Astrocyte of the cerebellum (primary cell): ENCODE measurements around the gene RBBP6.
A peak's percentile ranks its signal among the peaks of the same experiment; 100 is the strongest.

Experiments used
- DNase-seq: peaks from one replicate; pipeline ENCODE4 v3.0.0-alpha.2; 2011; ENCODE audit warnings: low read depth
- H3K4me3 ChIP-seq: 2 replicates; pipeline ENCODE4 v1.5.1; 2011; ENCODE audit warnings: mild to moderate bottlenecking, low read depth, low read length, moderate library complexity
- CTCF ChIP-seq: IDR thresholded peaks from 2 replicates; pipeline ENCODE4 v1.5.1; 2012; ENCODE audit warnings: low read length, low read depth, moderate library complexity, mild to moderate bottlenecking; ENCODE audit errors: missing control alignments
- in situ Hi-C: cut with HindIII; loops from 2 replicates; pipeline ENCODE4 v1.10.0; 2017; ENCODE audit warnings: low sequenced_read_pairs

The RBBP6 gene

GRCh38 chr16:24511174-24511573 is 28.2 kb upstream of the RBBP6 start:
- no peak for DNase-seq
- no peak for TF ChIP-seq CTCF
- H3K4me3 ChIP-seq = no peak overlapping the region
- in situ Hi-C loops = no loop called here

- no peak overlapping the region for H3K4me3 ChIP-seq
- DNase-seq = no peak
- no peak for TF ChIP-seq CTCF
- in situ Hi-C loops = no loop called here
Measured at GRCh38 chr16:24511792-24512191, 27.6 kb upstream of the RBBP6 start.

- no peak for TF ChIP-seq CTCF
- in situ Hi-C loops = no loop called here
- no peak overlapping the region for H3K4me3 ChIP-seq
- DNase-seq = no peak
Measured at GRCh38 chr16:24514096-24514495, 25.3 kb upstream of the RBBP6 start.

- TF ChIP-seq CTCF = no peak
- H3K4me3 ChIP-seq = no peak overlapping the region
- no peak for DNase-seq
- in situ Hi-C loops = no loop called here
Measured at GRCh38 chr16:24515186-24515585, 24.2 kb upstream of the RBBP6 start.

- peak; percentile 73 for DNase-seq
- in situ Hi-C loops = no loop called here
- H3K4me3 ChIP-seq = no peak overlapping the region
- TF ChIP-seq CTCF = peak; percentile 95
Measured at GRCh38 chr16:24516900-24517669, 22.3 kb upstream of the RBBP6 start.

GRCh38 chr16:24518498-24518897 is 20.9 kb upstream of the RBBP6 start:
- TF ChIP-seq CTCF = no peak
- no peak for DNase-seq
- in situ Hi-C loops = no loop called here
- H3K4me3 ChIP-seq = no peak overlapping the region
